SH-SY5Y (cell line): ENCODE data around the gene PRDM2.

Source experiments
- GATA2 ChIP-seq: IDR thresholded peaks from 2 replicates; pipeline ENCODE4 v1.6.1; 2011; ENCODE audit warnings: mild to moderate bottlenecking, low read depth, low read length
- GATA3 ChIP-seq: IDR thresholded peaks from 2 replicates; pipeline ENCODE4 v1.6.1; 2011; ENCODE audit warnings: low read depth, mild to moderate bottlenecking, low read length, moderate library complexity

GRCh38 chr1:13725714-13726175 is 25.8 kb downstream of the PRDM2 start:
- TF ChIP-seq GATA2 = peak; percentile 23; the same call in 1 of the 2 replicates
- TF ChIP-seq GATA3 = 0 out of 2 replicates have a peak, but pooled peaks have one; percentile 26
